HepG2 (cell line): Measurements from ENCODE around the gene GRPEL2. TPM values are rescaled to one million over a fixed set of nuclear protein-coding genes. Genes with fewer than 3 reads are reported as not detected.

Source experiments
- ATAC-seq: fragments of 200-7000 bp; cut with Tn5 transposase; 3 replicates; pipeline ENCODE4 v1.9.1; 2020; ENCODE audit warnings: mild to moderate bottlenecking, moderate library complexity
- BruUV-seq: library from RNA; stranded (reverse); fragments of 400-500 nt; replicated peaks from 2 replicates; lab custom pipeline; 2021; lab: Mats Ljungman, UMichigan
- CTCF ChIA-PET: fragments of 300-600 bp; formaldehyde crosslinking; extraction: SDS; loops from one replicate; lab custom pipeline; 2021; ENCODE audit warnings: low total read pairs, inconsistent platforms, low intra/inter-chr PET ratio; lab: Yijun Ruan, JAX
- POLR2A ChIA-PET: fragments of 350-600 bp; sonication (Branson Sonifier 250); formaldehyde crosslinking; loops from one replicate; lab custom pipeline; 2020; ENCODE audit warnings: antibody characterized with exemption, inconsistent platforms; lab: Yijun Ruan, JAX
- DNase-seq: peaks from one replicate; pipeline ENCODE4 v3.0.0-alpha.2; 2015; ENCODE audit warnings: low spot score
- FAIRE-seq: peaks from 3 replicates; lab custom pipeline; 2011; peaks lifted over from hg19 to GRCh38; lab: Jason Lieb, UNC
- H2AFZ ChIP-seq: one replicate; pipeline ENCODE4 v1.6.1; 2011; ENCODE audit warnings: low read length, inconsistent platforms
- H3K27ac ChIP-seq: fragments of 300-600 bp; 3 replicates; pipeline ENCODE4 v1.8.0; 2011; ENCODE audit warnings: mixed run types, mild to moderate bottlenecking, mixed read lengths, low read length, inconsistent platforms; ENCODE audit not compliant: insufficient read depth; ENCODE audit errors: extremely low read length
- H3K27me3 ChIP-seq, 2 experiments: fragments of 200-600 bp in 1 of 2; 2 replicates in 1 of 2; 3 replicates in 1 of 2; pipeline versions ENCODE4 v1.6.0 to v1.8.0; 2011; ENCODE audit warnings: low read length in 2 of 2, mild to moderate bottlenecking in 2 of 2, moderate library complexity in 2 of 2, inconsistent platforms in 1 of 2; ENCODE audit not compliant: insufficient read depth in 2 of 2, control insufficient read depth in 1 of 2
- H3K36me3 ChIP-seq, 2 experiments: fragments of 200-600 bp in 1 of 2; replicated peaks in 1 of 2; 2 replicates in 1 of 2; 3 replicates in 1 of 2; pipeline versions ENCODE4 v1.5.1 to v1.8.0; 2011; ENCODE audit warnings: low read length in 2 of 2, inconsistent platforms in 1 of 2; ENCODE audit not compliant: insufficient read depth in 2 of 2, control insufficient read depth in 1 of 2
- H3K4me1 ChIP-seq: 2 replicates; pipeline ENCODE4 v1.5.1; 2012; ENCODE audit warnings: low read length, inconsistent platforms; ENCODE audit not compliant: insufficient read depth
- H3K4me2 ChIP-seq: 2 replicates; pipeline ENCODE4 v1.6.0; 2011; ENCODE audit warnings: low read depth, low read length, inconsistent platforms
- H3K4me3 ChIP-seq, 3 experiments: fragments of 200-600 bp in 1 of 3; sonication (generic), shearing (Covaris generic) in 1 of 3; replicated peaks in 1 of 3; 2 replicates each; pipeline ENCODE4 v1.5.1; 2011 to 2016; ENCODE audit warnings: low read length in 3 of 3, inconsistent platforms in 2 of 3, low read depth in 2 of 3, mild to moderate bottlenecking in 2 of 3, control low read depth in 1 of 3, mixed read lengths in 1 of 3; ENCODE audit not compliant: insufficient read depth in 1 of 3
- H3K79me2 ChIP-seq: one replicate; pipeline ENCODE4 v1.6.1; 2011; ENCODE audit warnings: low read length, inconsistent platforms; ENCODE audit not compliant: insufficient read depth
- H3K9ac ChIP-seq: 2 replicates; pipeline ENCODE4 v1.6.0; 2011; ENCODE audit warnings: mild to moderate bottlenecking, low read depth, low read length, inconsistent platforms; ENCODE audit not compliant: insufficient read depth
- H3K9me3 ChIP-seq: 2 replicates; pipeline ENCODE4 v1.5.1; 2012; ENCODE audit warnings: mild to moderate bottlenecking, low read length
- H4K20me1 ChIP-seq: 2 replicates; pipeline ENCODE4 v1.6.0; 2011; ENCODE audit warnings: inconsistent platforms, mild to moderate bottlenecking, low read length, moderate library complexity; ENCODE audit not compliant: insufficient read depth
- ADNP ChIP-seq: sonication (generic); formaldehyde crosslinking; IDR thresholded peaks from 2 replicates; pipeline ENCODE4 v1.4.0; 2020; ENCODE audit warnings: missing genetic modification reagents
- BCLAF1 ChIP-seq: fragments of 450-650 bp; IDR thresholded peaks from 2 replicates; pipeline ENCODE4 v1.6.1; 2017; ENCODE audit warnings: mild to moderate bottlenecking
- CEBPG ChIP-seq: IDR thresholded peaks from 2 replicates; pipeline ENCODE4 v1.6.1; 2016
- TGIF2 ChIP-seq: IDR thresholded peaks from 2 replicates; pipeline ENCODE4 v1.6.1; 2016; ENCODE audit warnings: control low read depth, missing compliant biosample characterization
- ZC3H4 ChIP-seq: sonication (generic); formaldehyde crosslinking; IDR thresholded peaks from 2 replicates; pipeline ENCODE4 v1.4.0; 2020; ENCODE audit warnings: missing genetic modification reagents, borderline replicate concordance
- ZNF629 ChIP-seq: sonication (generic); formaldehyde crosslinking; conservative IDR thresholded peaks from 2 replicates; pipeline ENCODE4 v1.5.0; 2020; ENCODE audit warnings: missing genetic modification reagents
- ZNF644 ChIP-seq: IDR thresholded peaks from 2 replicates; pipeline ENCODE4 v1.6.1; 2016; ENCODE audit warnings: low read depth
- WGBS: methylation state at CpG from one replicate; pipeline ENCODE4 v1.1.6; 2017; ENCODE audit warnings: low lambda C conversion rate; 5-methylcytosine and 5-hydroxymethylcytosine counted together
- in situ Hi-C: cut with HindIII; loops from 2 replicates; pipeline ENCODE4 v1.10.0; 2017; ENCODE audit warnings: low pct_unique_long_range_greater_than_20kb; ENCODE audit not compliant: extremely low pct_ligation_motif_present
- intact Hi-C: fragments of 100-400 bp; cut with micrococcal nuclease; formaldehyde crosslinking; loops from one replicate; pipeline ENCODE4 v1.10.0; 2022; ENCODE audit not compliant: unreplicated experiment
- polyA plus RNA-seq, 8 experiments: library from polyadenylated mRNA; depleted of rRNA in 3 of 8; stranded (reverse) in 7 of 8; unstranded in 1 of 8; fragments of >200 nt; fragmentation: Illumina TruSeq in 4 of 8; extraction: Trizol in 4 of 8; gene quantifications; 2 replicates each; pipeline versions ENCODE4 v1.2.1 to v1.2.3, GENCODE V29; 2011 to 2016; ENCODE audit warnings: low read depth in 4 of 8, missing spikeins in 1 of 8, mixed read lengths in 1 of 8; ENCODE audit not compliant: insufficient read depth in 1 of 8
- total RNA-seq, 5 experiments: library from RNA; depleted of rRNA; stranded (reverse); fragments of >200 nt; fragmentation: Illumina TruSeq; extraction: Trizol; gene quantifications; 2 replicates each; pipeline ENCODE4 v1.2.3, GENCODE V29; 2016; ENCODE audit warnings: low read depth in 1 of 5

The GRPEL2 gene
- total and polyA plus RNA-seq, 2 of the 13 experiments (the other 11 are each of a cell fraction or from before 2014, with no cell fraction given): 13.1 to 16.6 TPM

- no peak overlapping the region for H2AFZ ChIP-seq
- H3K9me3 ChIP-seq: no peaks in the 10 kb centered on the region
- in situ Hi-C loops: no loop called here
- POLR2A ChIA-PET: interaction anchor here (1.0 kb wide), 1 partner anchor 250 kb away, joined by 3 read pairs; the partner anchor contains the start of gene CSNK1A1
- no peaks in the 10 kb centered on the region for H3K79me2 ChIP-seq
- H3K4me3 ChIP-seq: no peak overlapping the region
- WGBS: 74% methylated on average over 10 of the region's 13 CpGs
- no peak for FAIRE-seq
- H3K27me3 ChIP-seq: no peaks in the 10 kb centered on the region
- H3K4me1 ChIP-seq: peaks cover 27% of the 10 kb centered on the region
- no peaks in the 10 kb centered on the region for H4K20me1 ChIP-seq
- no peak overlapping the region for H3K4me2 ChIP-seq
- CTCF ChIA-PET: no interaction called here
- no peak for TF ChIP-seq ZC3H4 (CRISPR knock-in tag)
- no peak for TF ChIP-seq ZNF644 (CRISPR knock-in tag)
- TF ChIP-seq CEBPG: 0 out of 2 replicates have a peak, but pooled peaks have one; percentile 16
- ATAC-seq: no peak
- BruUV-seq: no TSS peak
- no peak for DNase-seq
- H3K27ac ChIP-seq: no peak overlapping the region
- intact Hi-C loops: no loop called here
- H3K9ac ChIP-seq: no peak overlapping the region
- H3K36me3 ChIP-seq: no peaks in the 10 kb centered on the region
Measured at GRCh38 chr5:149301049-149301743, 44.1 kb upstream of the GRPEL2 start.

- in situ Hi-C loops (no loop called here), intact Hi-C loops (no loop called here)
- no TSS peak for BruUV-seq
- H3K4me2 ChIP-seq: no peak overlapping the region
- H4K20me1 ChIP-seq: no peaks in the 10 kb centered on the region
- TF ChIP-seq ADNP (0 out of 2 replicates have a peak, but pooled peaks have one; percentile 32), TGIF2 (no peak), BCLAF1 (no peak), ZNF629 (CRISPR knock-in tag) (peak; percentile 86)
- ChIA-PET CTCF (no interaction called here), POLR2A (interaction anchor here (1.0 kb wide), 1 partner anchor 250 kb away, joined by 3 read pairs; the partner anchor contains the start of gene CSNK1A1)
- H3K4me3 ChIP-seq: no peak overlapping the region
- 74% methylated on average over 6 of the region's 8 CpGs for WGBS
- H3K9me3 ChIP-seq: no peaks in the 10 kb centered on the region
- ATAC-seq (no peak), DNase-seq (no peak), FAIRE-seq (no peak)
- no peaks in the 10 kb centered on the region for H3K79me2 ChIP-seq
- H3K4me1 ChIP-seq: peaks cover 27% of the 10 kb centered on the region
- H3K9ac ChIP-seq: no peak overlapping the region
- no peaks in the 10 kb centered on the region for H3K36me3 ChIP-seq
- H3K27ac ChIP-seq: no peak overlapping the region
- H2AFZ ChIP-seq: no peak overlapping the region
- no peaks in the 10 kb centered on the region for H3K27me3 ChIP-seq
Measured at GRCh38 chr5:149301744-149302380, 43.4 kb upstream of the GRPEL2 start.
